Choroid plexus epithelial cell (primary cell): Measurements from ENCODE around the gene NDE1.
A peak's percentile ranks its signal among the peaks of the same experiment; 100 is the strongest.
"Not testable (repeated sequence)": the region's sequence is repeated elsewhere in the genome, so short reads cannot be mapped to it uniquely, and the experiment has no call there.

Experiments used
- DNase-seq: peaks from one replicate; pipeline ENCODE4 v3.0.0-alpha.2; 2010; ENCODE audit warnings: low read depth
- H3K4me3 ChIP-seq: 2 replicates; pipeline ENCODE4 v1.5.1; 2011; ENCODE audit warnings: low read depth, mild to moderate bottlenecking, control low read depth, low read length, moderate library complexity
- TF ChIP-seq, protein P1 (sequence below): conservative IDR thresholded peaks from 2 replicates; pipeline ENCODE4 v1.5.1; 2011; ENCODE audit warnings: low read depth, mild to moderate bottlenecking, control low read depth, inconsistent platforms, low read length, moderate library complexity

The NDE1 gene

DNA sequence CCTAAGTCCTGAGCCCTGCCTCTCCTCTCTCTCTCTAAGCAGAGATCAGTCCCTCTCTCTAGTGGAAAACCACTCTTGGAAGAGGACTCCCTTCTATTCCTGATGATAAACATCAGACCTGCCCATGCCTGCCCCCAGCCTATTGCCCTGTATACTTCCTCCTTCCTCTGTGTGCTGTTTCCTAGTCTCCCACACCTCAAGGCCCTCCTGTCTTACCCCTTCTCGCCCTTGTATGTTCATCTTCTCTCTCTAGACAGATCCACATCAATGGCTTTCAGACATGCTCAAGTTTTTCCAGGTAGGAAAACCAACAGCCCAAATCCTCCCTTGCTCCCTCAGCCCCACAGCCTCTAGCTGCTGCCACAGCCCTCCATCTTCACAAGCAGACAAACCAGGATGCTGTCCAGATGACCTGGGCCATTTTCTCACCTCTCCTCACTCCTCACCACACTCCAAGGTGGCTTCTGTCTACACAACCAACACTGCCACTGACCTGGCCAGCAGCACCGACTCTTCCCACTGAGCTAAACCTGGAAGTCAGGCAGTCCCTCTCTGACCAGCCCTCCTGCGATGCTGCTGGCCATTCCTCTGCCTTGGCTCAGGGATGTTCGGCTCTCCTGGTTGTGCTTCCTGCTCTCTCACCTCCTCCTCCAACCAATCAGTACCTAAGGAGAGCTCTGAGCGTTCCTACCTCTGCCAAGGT lies 43.4 kb upstream of the NDE1 start:
- no peak overlapping the region for H3K4me3 ChIP-seq
- TF ChIP-seq, protein P1, sequence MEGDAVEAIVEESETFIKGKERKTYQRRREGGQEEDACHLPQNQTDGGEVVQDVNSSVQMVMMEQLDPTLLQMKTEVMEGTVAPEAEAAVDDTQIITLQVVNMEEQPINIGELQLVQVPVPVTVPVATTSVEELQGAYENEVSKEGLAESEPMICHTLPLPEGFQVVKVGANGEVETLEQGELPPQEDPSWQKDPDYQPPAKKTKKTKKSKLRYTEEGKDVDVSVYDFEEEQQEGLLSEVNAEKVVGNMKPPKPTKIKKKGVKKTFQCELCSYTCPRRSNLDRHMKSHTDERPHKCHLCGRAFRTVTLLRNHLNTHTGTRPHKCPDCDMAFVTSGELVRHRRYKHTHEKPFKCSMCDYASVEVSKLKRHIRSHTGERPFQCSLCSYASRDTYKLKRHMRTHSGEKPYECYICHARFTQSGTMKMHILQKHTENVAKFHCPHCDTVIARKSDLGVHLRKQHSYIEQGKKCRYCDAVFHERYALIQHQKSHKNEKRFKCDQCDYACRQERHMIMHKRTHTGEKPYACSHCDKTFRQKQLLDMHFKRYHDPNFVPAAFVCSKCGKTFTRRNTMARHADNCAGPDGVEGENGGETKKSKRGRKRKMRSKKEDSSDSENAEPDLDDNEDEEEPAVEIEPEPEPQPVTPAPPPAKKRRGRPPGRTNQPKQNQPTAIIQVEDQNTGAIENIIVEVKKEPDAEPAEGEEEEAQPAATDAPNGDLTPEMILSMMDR: no peak
- DNase-seq: no peak

- DNase-seq, H3K4me3 ChIP-seq: not testable (repeated sequence)
These were observed 42.8 kb upstream of the NDE1 start for GRCh38 chr16:15607221-15607699.

DNA sequence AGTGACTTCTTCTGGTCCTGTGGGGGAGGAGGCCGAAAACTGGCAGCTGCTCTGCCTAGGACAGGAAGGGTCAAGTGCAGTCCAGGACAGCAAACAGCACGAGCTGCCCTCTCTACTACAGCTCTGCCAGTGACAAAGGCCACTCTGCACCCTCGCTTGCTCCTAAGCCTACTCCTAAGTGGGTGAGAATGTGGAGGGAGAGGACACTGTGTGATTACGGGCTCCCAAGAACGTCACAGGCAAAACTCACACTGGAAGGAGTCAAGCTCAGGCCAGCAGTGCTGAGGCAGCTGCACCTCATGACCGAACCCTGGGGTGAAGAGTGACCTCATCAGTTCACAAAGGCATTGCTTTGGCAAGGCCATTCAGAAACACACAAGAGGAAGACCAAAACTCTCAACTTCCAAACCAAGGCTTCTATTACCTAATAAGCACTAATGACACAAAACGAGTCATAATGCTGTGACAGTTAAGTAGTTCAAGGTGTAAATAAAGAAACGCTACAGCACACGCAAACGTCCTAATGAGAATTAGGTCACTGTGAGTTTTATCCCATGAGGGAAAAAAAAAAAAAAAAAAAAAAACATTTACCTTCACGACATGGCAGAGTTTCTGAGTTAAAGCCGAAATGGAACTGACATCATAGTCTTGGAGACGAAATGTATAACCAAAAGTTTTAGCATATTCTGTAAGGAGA lies 42.2 kb upstream of the NDE1 start:
- peak; percentile 99 for DNase-seq
- TF ChIP-seq, protein P1: no peak
- no peak overlapping the region for H3K4me3 ChIP-seq

DNA sequence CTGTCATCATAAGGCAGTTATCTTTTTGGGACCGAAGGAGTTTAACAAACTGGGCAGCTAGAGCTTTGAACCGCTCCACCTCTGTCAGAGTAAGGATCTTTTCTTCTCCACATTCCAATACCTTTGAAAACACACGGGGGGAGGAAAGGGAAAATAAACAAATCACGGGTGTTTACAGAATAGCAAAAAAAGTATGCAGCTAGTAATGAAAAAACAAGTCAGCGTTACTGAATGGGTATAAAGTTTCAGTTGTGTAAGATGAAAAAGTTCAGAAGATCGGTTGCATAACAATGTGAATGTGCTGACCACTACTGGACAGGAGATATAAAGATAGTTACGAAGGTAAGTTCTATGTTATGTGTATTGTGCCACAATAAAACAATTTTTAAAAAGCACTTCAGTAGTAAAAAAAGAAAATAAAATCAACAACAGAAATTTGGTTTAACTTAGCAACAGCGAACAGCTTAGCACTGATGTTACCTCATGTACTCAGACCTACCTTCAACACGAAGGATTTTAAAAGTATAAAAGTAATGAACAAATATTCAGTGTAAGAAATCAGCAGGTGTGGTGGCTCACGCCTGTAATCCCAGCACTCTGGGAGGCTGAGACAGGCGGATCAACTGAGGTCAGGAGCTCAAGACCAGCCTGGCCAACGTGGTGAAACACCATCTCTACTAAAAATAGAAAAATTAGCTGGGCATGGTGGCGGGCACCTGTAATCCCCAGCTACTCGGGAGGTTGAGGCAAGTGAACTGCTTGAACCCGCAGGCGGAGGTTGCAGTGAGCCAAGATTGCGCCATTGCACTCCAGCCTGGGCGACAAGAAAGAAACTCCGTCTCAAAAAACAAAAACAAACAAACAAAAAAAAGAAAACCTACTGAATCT lies 41.4 kb upstream of the NDE1 start:
- H3K4me3 ChIP-seq: no peak overlapping the region
- DNase-seq: peak; percentile 92
- TF ChIP-seq, protein P1: peak; percentile 36

DNA sequence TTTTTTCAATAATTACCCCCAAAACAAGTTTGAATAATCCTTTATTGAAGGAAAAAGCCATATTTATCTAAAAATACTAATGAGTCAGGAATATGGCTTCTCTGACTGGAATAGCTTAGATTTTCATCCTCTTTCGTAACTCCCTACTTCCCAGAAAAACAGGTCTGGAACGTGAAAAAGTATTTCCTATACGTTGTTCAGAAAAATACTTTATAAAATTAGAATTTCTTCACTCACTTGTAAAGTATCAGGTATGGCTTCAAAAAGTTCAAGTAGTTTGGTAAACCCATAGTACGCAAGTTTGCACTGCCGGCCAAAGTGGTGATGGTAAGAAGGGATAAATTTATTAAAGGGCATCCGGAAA lies 40.8 kb upstream of the NDE1 start:
- no peak overlapping the region for H3K4me3 ChIP-seq
- DNase-seq: peak; percentile 29
- TF ChIP-seq, protein P1: no peak

- TF ChIP-seq, protein P1: no peak
- peak; percentile 64 for DNase-seq
- no peak overlapping the region for H3K4me3 ChIP-seq
These were observed 39.6 kb upstream of the NDE1 start for GRCh38 chr16:15610369-15610871.

- TF ChIP-seq, protein P1: no peak
- DNase-seq: peak; percentile 78
- no peak overlapping the region for H3K4me3 ChIP-seq
These were observed 38.4 kb upstream of the NDE1 start for GRCh38 chr16:15611610-15612009.
